KG1 (cell line): ENCODE measurements around the gene LETM1.

Experiments used
- DNase-seq: peaks from one replicate; lab custom pipeline; 2025; lab: John Stamatoyannopoulos, UW

Gene LETM1

DNA sequence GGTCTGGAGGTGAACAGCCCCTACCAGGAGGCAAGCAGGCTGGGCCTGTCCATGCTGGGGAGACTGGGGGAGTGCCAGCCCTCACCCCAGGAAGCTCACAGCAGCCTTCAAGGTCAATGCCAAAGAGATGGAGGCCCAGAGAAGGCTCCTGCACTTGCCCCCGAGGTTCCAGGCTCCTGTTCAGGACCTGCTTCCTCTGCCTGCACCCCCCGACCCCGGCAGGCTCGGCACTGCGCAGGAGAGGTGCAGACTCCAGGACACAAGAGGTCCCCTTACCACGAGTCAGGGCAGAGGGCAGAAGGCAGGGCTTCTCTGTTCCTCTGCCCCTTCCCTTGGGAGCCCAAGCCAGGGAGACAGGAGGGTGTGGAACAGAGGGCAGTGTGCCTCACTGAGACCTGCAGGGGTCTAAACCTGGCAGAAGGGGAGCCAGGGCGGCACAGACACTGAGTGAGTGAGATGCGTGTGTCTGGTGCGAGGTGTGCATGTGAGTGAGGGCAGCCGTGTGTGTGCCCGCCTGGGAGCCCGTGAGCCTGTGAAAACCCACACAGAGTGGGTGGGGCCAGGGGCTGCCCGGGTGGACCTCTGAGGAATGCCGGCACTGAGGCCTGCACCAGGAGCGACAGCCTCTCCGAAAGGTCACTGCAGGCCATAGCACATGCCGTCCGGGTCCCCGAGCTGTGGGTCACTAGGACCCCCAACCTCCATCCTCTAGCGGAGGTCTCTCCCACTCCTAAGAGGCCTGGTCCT, 93.5 kb downstream of the LETM1 start:
- no peak for DNase-seq
